SK-N-SH treated with all-trans-retinoic acid at 6 μM for 48 hours (cell line): ENCODE results near the gene TAF1C.

Experiments
- ZFP3 ChIP-seq: fragments of 250-450 bp; sonication (Bioruptor Pico); IDR thresholded peaks from 2 replicates; pipeline ENCODE4 v1.5.0; 2020; ENCODE audit warnings: mild to moderate bottlenecking, moderate library complexity
- ZNF70 ChIP-seq: fragments of 450-650 bp; formaldehyde crosslinking; IDR thresholded peaks from 2 replicates; pipeline ENCODE4 v1.5.0; 2020; ENCODE audit warnings: mild to moderate bottlenecking, moderate library complexity
- ZNF8 ChIP-seq: fragments of 450-650 bp; formaldehyde crosslinking; IDR thresholded peaks from 2 replicates; pipeline ENCODE4 v1.5.0; 2020; ENCODE audit warnings: mild to moderate bottlenecking, moderate library complexity
- TF ChIP-seq, protein P1 (sequence below): fragments of 250-450 bp; sonication (Bioruptor Pico); IDR thresholded peaks from 2 replicates; pipeline ENCODE4 v1.8.0; 2020; ENCODE audit warnings: mild to moderate bottlenecking, moderate library complexity, borderline replicate concordance

DNA sequence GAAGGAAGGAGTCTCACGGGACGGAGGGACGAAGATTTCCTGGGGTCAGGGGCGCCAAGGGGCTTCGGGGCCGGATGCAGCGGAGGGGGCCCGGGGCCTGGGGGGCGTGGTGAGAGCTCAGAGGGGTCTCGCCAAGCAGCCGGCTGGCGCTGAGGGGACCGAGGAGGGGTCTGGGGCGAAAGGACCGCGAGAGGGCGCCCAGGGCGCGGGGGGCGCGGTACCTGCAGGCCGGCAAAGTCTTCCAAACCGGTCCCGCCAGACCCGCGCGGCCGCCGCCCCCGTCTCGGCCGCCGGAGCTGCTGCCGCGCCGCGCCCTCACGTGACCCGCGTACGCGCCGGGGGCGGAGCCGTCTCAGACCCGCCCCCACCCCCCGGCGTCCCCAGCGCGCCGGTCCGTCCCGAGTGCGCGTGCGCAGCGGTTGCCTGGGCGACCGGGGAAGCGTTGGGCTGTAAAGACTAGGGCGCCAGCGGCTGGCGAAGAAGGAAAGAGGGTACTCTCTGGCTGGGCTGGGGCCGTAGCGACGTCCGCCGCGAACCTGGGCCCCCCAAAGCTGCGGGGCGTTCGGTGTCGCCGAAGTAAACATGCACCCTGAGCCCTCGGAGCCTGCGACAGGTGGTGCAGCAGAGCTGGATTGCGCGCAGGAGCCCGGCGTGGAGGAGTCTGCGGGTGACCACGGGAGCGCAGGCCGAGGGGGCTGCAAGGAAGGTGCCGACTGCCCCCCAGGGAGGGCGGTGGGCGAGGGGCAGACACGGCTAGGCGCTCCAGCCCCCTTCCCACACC, 41.8 kb downstream of the TAF1C start, which contains the start of the genes DNAAF1 and HSDL1:
- TF ChIP-seq, protein P1, sequence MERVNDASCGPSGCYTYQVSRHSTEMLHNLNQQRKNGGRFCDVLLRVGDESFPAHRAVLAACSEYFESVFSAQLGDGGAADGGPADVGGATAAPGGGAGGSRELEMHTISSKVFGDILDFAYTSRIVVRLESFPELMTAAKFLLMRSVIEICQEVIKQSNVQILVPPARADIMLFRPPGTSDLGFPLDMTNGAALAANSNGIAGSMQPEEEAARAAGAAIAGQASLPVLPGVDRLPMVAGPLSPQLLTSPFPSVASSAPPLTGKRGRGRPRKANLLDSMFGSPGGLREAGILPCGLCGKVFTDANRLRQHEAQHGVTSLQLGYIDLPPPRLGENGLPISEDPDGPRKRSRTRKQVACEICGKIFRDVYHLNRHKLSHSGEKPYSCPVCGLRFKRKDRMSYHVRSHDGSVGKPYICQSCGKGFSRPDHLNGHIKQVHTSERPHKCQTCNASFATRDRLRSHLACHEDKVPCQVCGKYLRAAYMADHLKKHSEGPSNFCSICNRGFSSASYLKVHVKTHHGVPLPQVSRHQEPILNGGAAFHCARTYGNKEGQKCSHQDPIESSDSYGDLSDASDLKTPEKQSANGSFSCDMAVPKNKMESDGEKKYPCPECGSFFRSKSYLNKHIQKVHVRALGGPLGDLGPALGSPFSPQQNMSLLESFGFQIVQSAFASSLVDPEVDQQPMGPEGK (CRISPR knock-in tag) = no peak
- TF ChIP-seq ZNF8 (CRISPR knock-in tag) = no peak
- no peak for TF ChIP-seq ZNF70 (CRISPR knock-in tag)
- no peak for TF ChIP-seq ZFP3 (CRISPR knock-in tag)
